ENCODE data around the gene SGK1.

DNA sequence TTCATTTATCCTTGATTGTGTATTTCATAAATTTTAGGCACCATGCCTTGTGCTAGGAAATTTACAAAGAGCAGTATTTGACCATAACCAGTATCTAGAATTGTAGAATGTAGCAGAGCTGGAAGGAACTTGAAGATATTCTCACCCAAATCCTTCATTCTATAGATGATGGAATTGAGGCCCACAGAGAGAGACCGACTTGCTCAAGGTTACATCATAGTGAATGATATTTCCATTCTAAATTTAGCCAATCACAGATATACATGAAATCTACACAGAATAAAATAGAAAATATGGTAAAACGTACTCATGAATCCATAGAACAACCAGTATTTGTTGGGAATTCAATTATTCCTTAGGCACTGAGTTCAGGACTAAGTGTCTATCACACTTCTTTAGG is 10.9 kb upstream of the SGK1 start:
- TF ChIP-seq POLR2A (IDR thresholded peaks at IDR 0.05) = no peak
- TF ChIP-seq, protein P1, sequence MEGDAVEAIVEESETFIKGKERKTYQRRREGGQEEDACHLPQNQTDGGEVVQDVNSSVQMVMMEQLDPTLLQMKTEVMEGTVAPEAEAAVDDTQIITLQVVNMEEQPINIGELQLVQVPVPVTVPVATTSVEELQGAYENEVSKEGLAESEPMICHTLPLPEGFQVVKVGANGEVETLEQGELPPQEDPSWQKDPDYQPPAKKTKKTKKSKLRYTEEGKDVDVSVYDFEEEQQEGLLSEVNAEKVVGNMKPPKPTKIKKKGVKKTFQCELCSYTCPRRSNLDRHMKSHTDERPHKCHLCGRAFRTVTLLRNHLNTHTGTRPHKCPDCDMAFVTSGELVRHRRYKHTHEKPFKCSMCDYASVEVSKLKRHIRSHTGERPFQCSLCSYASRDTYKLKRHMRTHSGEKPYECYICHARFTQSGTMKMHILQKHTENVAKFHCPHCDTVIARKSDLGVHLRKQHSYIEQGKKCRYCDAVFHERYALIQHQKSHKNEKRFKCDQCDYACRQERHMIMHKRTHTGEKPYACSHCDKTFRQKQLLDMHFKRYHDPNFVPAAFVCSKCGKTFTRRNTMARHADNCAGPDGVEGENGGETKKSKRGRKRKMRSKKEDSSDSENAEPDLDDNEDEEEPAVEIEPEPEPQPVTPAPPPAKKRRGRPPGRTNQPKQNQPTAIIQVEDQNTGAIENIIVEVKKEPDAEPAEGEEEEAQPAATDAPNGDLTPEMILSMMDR (IDR thresholded peaks at IDR 0.05) = no peak

Data from testis (tissue), 2 donors.